GM18507 (cell line): ENCODE measurements around the gene NCOA7.
A peak's percentile ranks its signal among the peaks of the same experiment; 100 is the strongest.

Experiments used
- DNase-seq: peaks from one replicate; pipeline ENCODE4 v3.0.0; 2011; ENCODE audit warnings: low read depth; ENCODE audit not compliant: insufficient read length; ENCODE audit errors: extremely low spot score
- FAIRE-seq: peaks from 2 replicates; lab custom pipeline; 2011; peaks lifted over from hg19 to GRCh38; lab: Jason Lieb, UNC

The NCOA7 gene

GRCh38 chr6:125790358-125791150 lies at the start of gene NCOA7:
Gene NCOA7 (plus strand): TSS chr6:125790960. CDS start chr6:125815355, 24,395 bp downstream.
- FAIRE-seq (peak; percentile 75), DNase-seq (no peak)

- FAIRE-seq (no peak), DNase-seq (no peak)
Measured at GRCh38 chr6:125741336-125741735, 49.4 kb upstream of the NCOA7 start.

- no peak for DNase-seq
Measured at GRCh38 chr6:125742024-125742423, 48.7 kb upstream of the NCOA7 start.

GRCh38 chr6:125742464-125743120 lies 48.2 kb upstream of the NCOA7 start:
- peak; percentile 35 for FAIRE-seq
- DNase-seq = no peak

More at GRCh38 chr6:125742024-125742423, 48.7 kb upstream of the NCOA7 start:
- FAIRE-seq = no peak

GRCh38 chr6:125743604-125744003 lies 47.2 kb upstream of the NCOA7 start:
- DNase-seq (no peak), FAIRE-seq (no peak)

- FAIRE-seq (no peak), DNase-seq (no peak)
Measured at GRCh38 chr6:125745281-125746018, 45.3 kb upstream of the NCOA7 start.

- DNase-seq (no peak), FAIRE-seq (peak; percentile 29)
Measured at GRCh38 chr6:125746019-125746414, 44.7 kb upstream of the NCOA7 start.

- FAIRE-seq = peak; percentile 89
- no peak for DNase-seq
Measured at GRCh38 chr6:125746731-125747588, 43.8 kb upstream of the NCOA7 start.

GRCh38 chr6:125747589-125748405 lies 43.0 kb upstream of the NCOA7 start:
- FAIRE-seq (no peak), DNase-seq (no peak)

- DNase-seq (no peak), FAIRE-seq (peak; percentile 35)
Measured at GRCh38 chr6:125748406-125749172, 42.2 kb upstream of the NCOA7 start.

GRCh38 chr6:125749173-125749864 lies 41.4 kb upstream of the NCOA7 start, which contains the start of gene HEY2:
Gene HEY2 (plus strand): TSS chr6:125749632. CDS start chr6:125749777, 145 bp downstream.
- DNase-seq (peak; percentile 95), FAIRE-seq (peak; percentile 93)

- FAIRE-seq (no peak), DNase-seq (no peak)
Measured at GRCh38 chr6:125749865-125750691, 40.7 kb upstream of the NCOA7 start.

GRCh38 chr6:125750692-125751333 lies 39.9 kb upstream of the NCOA7 start:
- DNase-seq (no peak), FAIRE-seq (no peak)

GRCh38 chr6:125751334-125751916 lies 39.3 kb upstream of the NCOA7 start:
- no peak for FAIRE-seq
- no peak for DNase-seq

GRCh38 chr6:125752773-125753172 lies 38.0 kb upstream of the NCOA7 start:
- FAIRE-seq = no peak
- no peak for DNase-seq
